Muscle of leg (tissue), 11 donors: Measurements from ENCODE around the gene NHERF2. TPM values are rescaled to one million over a fixed set of nuclear protein-coding genes. Genes with fewer than 3 reads are reported as not detected.

ENCODE experiments used
- DNase-seq: peaks from one replicate; pipeline ENCODE4 v3.0.0; 2013
- H3K27ac ChIP-seq: one replicate; pipeline ENCODE4 v1.5.1; 2013; ENCODE audit warnings: mild to moderate bottlenecking, low read length, control low read depth
- H3K27me3 ChIP-seq: one replicate; pipeline ENCODE4 v1.6.1; 2013; ENCODE audit warnings: low read length; ENCODE audit not compliant: control insufficient read depth, insufficient read depth
- H3K36me3 ChIP-seq: one replicate; pipeline ENCODE4 v1.6.1; 2013; ENCODE audit warnings: low read length; ENCODE audit not compliant: control insufficient read depth, insufficient read depth
- H3K4me1 ChIP-seq: one replicate; pipeline ENCODE4 v1.6.1; 2013; ENCODE audit warnings: low read length; ENCODE audit not compliant: control insufficient read depth, insufficient read depth
- H3K4me3 ChIP-seq: one replicate; pipeline ENCODE4 v1.5.1; 2013; ENCODE audit warnings: low read length, control low read depth
- H3K9me3 ChIP-seq: replicated peaks from 2 replicates; pipeline ENCODE4 v1.6.1; 2013; ENCODE audit warnings: low read depth, low read length; ENCODE audit not compliant: control insufficient read depth
- WGBS: methylation state at CpG from one replicate; pipeline ENCODE4 v1.1.5; 2013; ENCODE audit warnings: missing lambda C conversion rate; ENCODE audit not compliant: insufficient coverage; 5-methylcytosine and 5-hydroxymethylcytosine counted together
- polyA plus RNA-seq, 8 donors: library from polyadenylated mRNA; unstranded; fragments of 120-200 nt; gene quantifications; one replicate each; pipeline versions ENCODE4 v1.2.1 to v1.2.3, GENCODE V29; 2013; ENCODE audit warnings: inconsistent platforms in 1 of 8, low replicate concordance in 1 of 8; ENCODE audit not compliant: insufficient read length in 8 of 8, insufficient read depth in 1 of 8
- total RNA-seq: library from RNA; stranded (reverse); fragments of 120-200 nt; gene quantifications from one replicate; pipeline ENCODE4 v1.2.4, GENCODE V29; 2013

Gene NHERF2
- total and polyA plus RNA-seq, 9 donors = 22.1 to 60.6 (median 45.4) TPM

DNA sequence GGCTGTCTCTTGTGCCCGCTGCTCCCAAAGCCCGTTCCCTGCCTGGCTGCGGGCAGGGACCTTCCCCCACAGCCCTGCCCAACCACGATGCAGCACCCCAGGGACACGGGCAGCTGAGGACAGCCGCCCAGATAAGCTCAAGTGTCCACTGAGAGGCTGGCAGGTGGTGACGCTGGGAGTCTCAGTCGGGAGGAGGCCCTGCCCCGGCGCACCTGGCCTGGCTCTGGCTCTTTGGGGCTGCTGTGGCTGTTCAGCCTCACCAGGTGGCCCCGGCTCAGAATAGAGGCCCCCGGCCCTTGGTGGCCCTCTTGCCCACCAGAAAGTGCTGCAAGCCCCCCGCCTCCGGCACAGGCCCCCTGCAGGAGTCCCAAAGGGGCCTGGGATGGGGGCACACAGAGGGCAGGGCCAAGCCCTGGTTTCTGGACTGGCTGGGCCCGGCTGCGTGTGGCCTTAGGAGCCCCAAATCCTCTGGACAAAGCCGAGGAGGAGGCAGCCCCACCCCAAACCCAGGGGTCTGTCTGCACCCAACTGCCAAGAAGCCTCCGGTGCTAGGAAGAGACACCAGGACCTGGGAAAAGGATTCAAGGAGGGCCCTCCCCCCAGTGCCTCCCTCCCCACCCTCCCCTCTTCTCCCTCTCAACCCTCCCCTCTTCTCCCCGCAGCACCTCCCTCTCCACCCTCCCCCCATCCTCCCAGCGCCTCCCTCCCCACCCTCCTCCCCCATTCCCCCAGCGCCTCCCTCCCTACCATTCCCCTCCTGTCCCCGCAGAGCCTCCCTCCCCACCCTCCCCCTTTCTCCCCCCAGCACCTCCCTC is 15.7 kb downstream of the NHERF2 start:
- H3K4me1 ChIP-seq = peaks cover 82% of the 10 kb centered on the region

GRCh38 chr16:2042986-2043666 is 16.4 kb downstream of the NHERF2 start:
- WGBS = 76% methylated on average over 11 of the region's 11 CpGs
- Histone ChIP-seq H3K36me3 (peaks cover 4% of the 10 kb centered on the region), H3K4me3 (no peak overlapping the region), H3K4me1 (peaks cover 76% of the 10 kb centered on the region), H3K27ac (no peak overlapping the region), H3K9me3 (no peaks in the 10 kb centered on the region), H3K27me3 (no peaks in the 10 kb centered on the region)
- DNase-seq = no peak

More for the DNA sequence above, 15.7 kb downstream of the NHERF2 start:
- DNase-seq = no peak
- WGBS = 70% methylated on average over 18 of the region's 22 CpGs
- Histone ChIP-seq H3K4me3 (no peak overlapping the region), H3K9me3 (no peaks in the 10 kb centered on the region), H3K36me3 (peaks cover 8% of the 10 kb centered on the region), H3K27ac (no peak overlapping the region), H3K27me3 (no peaks in the 10 kb centered on the region)

GRCh38 chr16:2043667-2044451 is 17.2 kb downstream of the NHERF2 start:
- peak overlapping the region; percentile 35 for H3K27ac ChIP-seq
- no peak overlapping the region for H3K4me3 ChIP-seq
- DNase-seq = peak; percentile 55
- peaks cover 75% of the 10 kb centered on the region for H3K4me1 ChIP-seq
- H3K36me3 ChIP-seq = no peaks in the 10 kb centered on the region
- no peaks in the 10 kb centered on the region for H3K27me3 ChIP-seq
- H3K9me3 ChIP-seq = no peaks in the 10 kb centered on the region
- 70% methylated on average over 20 of the region's 26 CpGs for WGBS

DNA sequence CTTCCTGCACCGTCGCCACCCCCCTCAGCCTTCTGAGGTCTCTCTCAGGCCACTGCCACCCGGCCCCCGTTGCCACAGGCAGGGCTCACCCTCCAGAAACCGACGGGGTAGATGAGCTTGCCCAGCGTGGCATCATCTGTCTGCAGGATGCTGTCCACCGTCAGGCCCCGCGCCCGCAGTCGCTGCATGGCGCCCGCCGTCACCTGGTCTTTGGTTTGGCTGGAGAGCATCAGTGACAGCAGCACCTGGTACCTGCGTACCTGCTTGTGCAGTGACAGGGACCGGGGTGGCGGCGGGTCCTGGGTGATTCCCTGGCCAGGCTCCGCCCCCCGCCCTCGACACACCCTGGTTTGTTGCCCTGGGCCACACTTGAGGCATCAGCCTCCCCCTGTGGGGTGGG is 17.8 kb downstream of the NHERF2 start:
- H3K4me1 ChIP-seq = peaks cover 71% of the 10 kb centered on the region
- 93% methylated on average over 19 of the region's 22 CpGs for WGBS
- H3K27me3 ChIP-seq = no peaks in the 10 kb centered on the region
- H3K4me3 ChIP-seq = no peak overlapping the region
- DNase-seq = no peak
- H3K36me3 ChIP-seq = no peaks in the 10 kb centered on the region
- no peaks in the 10 kb centered on the region for H3K9me3 ChIP-seq
- H3K27ac ChIP-seq = peak overlapping the region; percentile 35

- H3K4me1 ChIP-seq = peaks cover 54% of the 10 kb centered on the region
- 92% methylated on average over 6 of the region's 21 CpGs for WGBS
Observed at GRCh38 chr16:2045965-2046892, 19.5 kb downstream of the NHERF2 start.

GRCh38 chr16:2046893-2047329 is 20.2 kb downstream of the NHERF2 start:
- Histone ChIP-seq H3K27me3 (no peaks in the 10 kb centered on the region), H3K4me1 (peaks cover 47% of the 10 kb centered on the region), H3K27ac (peak overlapping the region; percentile 4), H3K36me3 (peaks cover 18% of the 10 kb centered on the region), H3K4me3 (peak overlapping the region; percentile 83), H3K9me3 (no peaks in the 10 kb centered on the region)
- DNase-seq = no peak
- WGBS = 36% methylated on average over 7 of the region's 8 CpGs

More at GRCh38 chr16:2045965-2046892, 19.5 kb downstream of the NHERF2 start:
- H3K4me3 ChIP-seq = no peak overlapping the region
- no peaks in the 10 kb centered on the region for H3K9me3 ChIP-seq
- no peaks in the 10 kb centered on the region for H3K27me3 ChIP-seq
- H3K27ac ChIP-seq = no peak overlapping the region
- no peak for DNase-seq
- H3K36me3 ChIP-seq = peaks cover 12% of the 10 kb centered on the region

DNA sequence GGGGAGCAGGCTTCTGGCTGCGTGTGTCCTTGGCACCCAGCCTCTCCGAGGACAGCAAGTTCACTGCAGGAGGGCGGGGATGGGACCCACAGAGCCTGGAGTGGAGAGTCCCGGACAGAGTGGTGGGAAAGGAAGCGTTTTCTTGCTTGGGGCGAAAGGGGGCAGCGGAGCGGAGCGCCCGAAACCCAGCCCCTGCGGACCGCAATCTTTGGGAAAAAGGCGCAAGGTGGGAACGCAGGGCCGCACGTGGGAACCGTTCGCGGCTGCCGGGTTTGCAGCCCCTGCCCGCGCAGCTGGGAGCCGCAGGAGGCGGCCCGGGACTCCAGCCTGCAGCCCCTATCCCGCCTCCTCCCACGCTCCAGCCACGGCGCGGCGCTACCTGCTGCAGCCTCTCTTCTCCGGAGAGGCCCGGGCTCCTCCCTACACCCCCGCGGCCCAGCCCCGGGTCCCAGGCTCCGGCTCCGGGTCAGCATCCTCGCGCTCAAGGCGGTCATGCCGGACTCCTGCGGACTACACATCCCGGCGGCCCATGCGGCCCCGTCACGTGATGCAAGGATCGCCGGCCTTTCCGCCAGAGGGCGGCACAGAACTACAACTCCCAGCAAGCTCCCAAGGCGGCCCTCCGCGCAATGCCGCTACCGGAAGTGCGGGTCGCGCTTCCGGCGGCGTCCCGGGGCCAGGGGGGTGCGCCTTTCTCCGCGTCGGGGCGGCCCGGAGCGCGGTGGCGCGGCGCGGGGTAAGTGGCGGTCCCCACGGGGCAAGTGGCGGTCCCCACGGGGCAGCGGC is 20.8 kb downstream of the NHERF2 start, which contains the start of the genes NTHL1 and TSC2:
Gene NTHL1 (minus strand): TSS at position 505 of the 786 bp plus-strand sequence. CDS start 11 bp downstream, at position 494.
Gene TSC2 (plus strand): TSS at position 656 of the 786 bp plus-strand sequence. CDS start 631 bp downstream, outside the sequence.
- DNase-seq = peak; percentile 98
- WGBS = under 1% methylated on average over 81 of the region's 81 CpGs
- Histone ChIP-seq H3K27ac (peak within 1 kb of the TSS; percentile 4), H3K9me3 (no peaks in the 10 kb centered on the region), H3K36me3 (peaks cover 25% of the 10 kb centered on the region), H3K4me3 (peak within 1 kb of the TSS; percentile 83), H3K27me3 (no peaks in the 10 kb centered on the region), H3K4me1 (peaks cover 41% of the 10 kb centered on the region)

GRCh38 chr16:2048116-2048543 is 21.4 kb downstream of the NHERF2 start:
- Histone ChIP-seq H3K36me3 (peaks cover 31% of the 10 kb centered on the region), H3K4me3 (peak overlapping the region; percentile 83), H3K27ac (no peak overlapping the region), H3K27me3 (no peaks in the 10 kb centered on the region), H3K9me3 (no peaks in the 10 kb centered on the region), H3K4me1 (peaks cover 37% of the 10 kb centered on the region)
- DNase-seq = no peak
- 2% methylated on average over 30 of the region's 30 CpGs for WGBS
